Measurements from ENCODE around the gene DISC1. TPM values are rescaled to one million over a fixed set of nuclear protein-coding genes. Genes with fewer than 3 reads are reported as not detected.

The DISC1 gene
- total RNA-seq, 4 donors from 2014 or later = 9.6 to 27.9 (median 13.0) TPM

DNA sequence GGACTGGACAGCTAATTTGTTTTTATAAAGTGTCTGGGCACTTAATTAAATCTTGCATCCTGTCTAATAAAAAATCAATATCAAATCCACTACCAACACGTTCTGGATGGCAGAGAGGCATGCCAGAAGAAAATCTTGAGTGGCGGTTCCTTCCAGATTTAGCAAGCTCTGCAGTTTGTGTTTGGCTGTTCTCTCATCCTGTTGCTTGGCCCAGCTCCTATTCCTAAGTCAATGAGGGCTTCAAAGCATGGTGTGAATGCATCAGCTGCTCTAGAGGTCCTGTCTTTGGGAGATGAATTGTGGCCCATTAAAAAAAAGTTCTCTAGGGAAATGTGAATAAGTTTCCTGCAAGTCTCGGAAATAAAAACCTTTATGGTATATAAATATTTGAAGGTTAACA, 90.3 kb downstream of the DISC1 start:
- no peak for DNase-seq (ENCODE audit: low spot score)
- no peak for ATAC-seq (ENCODE audit: low FRiP score)
- TF ChIP-seq, protein P1, sequence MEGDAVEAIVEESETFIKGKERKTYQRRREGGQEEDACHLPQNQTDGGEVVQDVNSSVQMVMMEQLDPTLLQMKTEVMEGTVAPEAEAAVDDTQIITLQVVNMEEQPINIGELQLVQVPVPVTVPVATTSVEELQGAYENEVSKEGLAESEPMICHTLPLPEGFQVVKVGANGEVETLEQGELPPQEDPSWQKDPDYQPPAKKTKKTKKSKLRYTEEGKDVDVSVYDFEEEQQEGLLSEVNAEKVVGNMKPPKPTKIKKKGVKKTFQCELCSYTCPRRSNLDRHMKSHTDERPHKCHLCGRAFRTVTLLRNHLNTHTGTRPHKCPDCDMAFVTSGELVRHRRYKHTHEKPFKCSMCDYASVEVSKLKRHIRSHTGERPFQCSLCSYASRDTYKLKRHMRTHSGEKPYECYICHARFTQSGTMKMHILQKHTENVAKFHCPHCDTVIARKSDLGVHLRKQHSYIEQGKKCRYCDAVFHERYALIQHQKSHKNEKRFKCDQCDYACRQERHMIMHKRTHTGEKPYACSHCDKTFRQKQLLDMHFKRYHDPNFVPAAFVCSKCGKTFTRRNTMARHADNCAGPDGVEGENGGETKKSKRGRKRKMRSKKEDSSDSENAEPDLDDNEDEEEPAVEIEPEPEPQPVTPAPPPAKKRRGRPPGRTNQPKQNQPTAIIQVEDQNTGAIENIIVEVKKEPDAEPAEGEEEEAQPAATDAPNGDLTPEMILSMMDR (IDR thresholded peaks at IDR 0.05) = no peak

DNA sequence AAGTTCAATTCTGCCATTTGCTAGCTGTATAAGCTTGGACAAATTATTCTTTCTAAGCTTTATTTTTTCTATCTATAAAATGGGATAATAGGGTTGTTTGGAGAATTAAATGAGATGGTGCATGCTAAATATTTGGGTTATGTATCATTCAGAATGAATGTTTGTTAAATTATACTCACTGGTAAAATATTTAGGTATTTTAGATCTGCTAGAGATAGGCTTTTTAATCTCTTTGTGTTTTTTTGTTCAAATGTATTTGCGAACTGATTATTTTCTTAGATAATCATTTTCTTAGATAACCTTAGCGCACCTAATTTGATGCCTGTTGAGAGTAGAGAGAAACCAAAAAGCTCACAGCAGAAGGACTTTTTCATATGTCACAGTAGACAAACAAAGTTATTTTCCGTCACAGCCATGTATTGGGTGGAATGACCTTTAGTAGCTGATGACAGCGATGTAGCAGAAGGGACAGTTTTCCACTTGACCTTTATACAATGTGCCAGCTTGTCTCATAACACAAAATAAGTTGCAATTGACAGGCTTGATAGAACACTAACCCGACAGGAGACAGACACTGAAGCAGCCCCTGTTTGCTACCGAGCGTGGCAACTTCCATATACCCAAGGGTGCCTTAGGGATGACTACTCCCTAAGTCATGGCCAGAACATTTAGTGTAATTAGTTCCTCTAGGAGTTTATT, 93.0 kb downstream of the DISC1 start:
- DNase-seq (ENCODE audit: low spot score) (no peak), ATAC-seq (ENCODE audit: low FRiP score) (no peak)
- TF ChIP-seq, protein P1 (IDR thresholded peaks at IDR 0.05) = no peak

DNA sequence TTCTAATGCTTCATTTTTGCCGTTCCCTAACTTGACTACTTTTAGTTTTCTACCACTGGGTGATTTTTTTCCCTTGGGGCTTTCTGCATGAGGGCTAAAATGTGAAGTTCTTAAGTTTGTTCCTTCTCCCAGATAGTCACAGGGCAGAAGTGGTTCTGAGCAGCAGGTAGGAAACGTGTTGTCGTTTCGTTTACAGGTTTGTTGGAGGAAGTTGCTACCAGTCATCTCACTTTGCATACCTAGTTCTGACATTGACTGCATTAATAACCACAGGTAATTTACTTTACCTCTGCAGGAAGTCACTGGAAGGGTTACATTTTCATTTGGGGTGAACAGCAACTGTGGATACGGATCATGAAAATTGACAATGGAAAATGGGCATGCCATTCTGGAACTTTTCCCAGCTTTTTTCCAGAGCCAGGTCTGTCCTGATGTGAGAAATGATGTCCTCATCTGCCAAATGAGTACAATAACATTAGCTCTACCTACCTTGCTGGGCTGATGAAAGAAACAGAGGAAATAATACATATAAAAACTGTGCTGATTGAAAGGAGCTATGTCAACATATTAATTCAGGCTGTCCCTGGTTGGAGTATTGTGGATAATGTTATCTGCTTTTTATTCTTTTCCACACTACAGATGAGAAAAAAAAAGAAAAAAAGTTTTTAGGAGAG, 94.2 kb downstream of the DISC1 start:
- DNase-seq (ENCODE audit: low spot score) (no peak), ATAC-seq (ENCODE audit: low FRiP score) (no peak)
- TF ChIP-seq, protein P1 (IDR thresholded peaks at IDR 0.05) = no peak

DNA sequence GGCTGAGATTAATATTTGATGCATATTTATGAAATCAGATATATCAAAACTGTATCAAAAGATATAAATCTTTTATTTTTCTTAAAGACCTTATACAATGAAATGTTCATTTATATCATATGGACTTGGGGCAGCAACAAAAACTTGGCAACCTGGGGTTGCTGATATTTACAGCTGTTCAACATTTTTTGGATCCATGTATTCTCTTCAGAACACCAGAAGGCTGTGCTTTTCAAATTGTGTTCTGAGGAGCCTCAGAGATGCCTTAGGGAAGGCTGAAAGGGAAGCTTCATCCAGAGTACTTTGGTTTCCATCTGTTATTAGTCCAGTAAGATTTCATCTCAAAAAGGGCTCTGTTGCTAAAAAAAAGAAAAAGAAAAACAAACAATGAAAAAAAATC, 94.8 kb downstream of the DISC1 start:
- TF ChIP-seq, protein P1 (IDR thresholded peaks at IDR 0.05) = no peak
- DNase-seq (ENCODE audit: low spot score) = no peak
- ATAC-seq (ENCODE audit: low FRiP score) = no peak

DNA sequence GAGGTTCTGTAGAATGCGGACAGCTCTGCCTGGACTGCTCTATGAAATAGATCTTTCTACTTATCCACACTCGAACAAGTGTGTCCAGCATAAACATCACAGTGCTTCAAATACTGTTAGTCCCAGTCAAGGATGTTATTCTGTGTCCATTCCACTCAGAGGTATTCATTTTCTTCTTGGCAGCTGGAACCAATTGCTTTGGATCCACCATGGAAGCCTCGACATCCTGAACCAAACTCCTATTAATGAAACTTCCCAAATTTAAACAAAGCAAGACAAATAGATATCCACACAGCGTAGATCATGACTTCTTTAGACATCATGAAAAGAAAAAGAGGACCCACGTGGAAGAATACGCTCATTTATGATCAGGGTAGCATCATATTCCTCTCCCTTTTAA, 95.8 kb downstream of the DISC1 start:
- DNase-seq (ENCODE audit: low spot score) (no peak), ATAC-seq (ENCODE audit: low FRiP score) (no peak)
- TF ChIP-seq, protein P1 (IDR thresholded peaks at IDR 0.05) = no peak

DNA sequence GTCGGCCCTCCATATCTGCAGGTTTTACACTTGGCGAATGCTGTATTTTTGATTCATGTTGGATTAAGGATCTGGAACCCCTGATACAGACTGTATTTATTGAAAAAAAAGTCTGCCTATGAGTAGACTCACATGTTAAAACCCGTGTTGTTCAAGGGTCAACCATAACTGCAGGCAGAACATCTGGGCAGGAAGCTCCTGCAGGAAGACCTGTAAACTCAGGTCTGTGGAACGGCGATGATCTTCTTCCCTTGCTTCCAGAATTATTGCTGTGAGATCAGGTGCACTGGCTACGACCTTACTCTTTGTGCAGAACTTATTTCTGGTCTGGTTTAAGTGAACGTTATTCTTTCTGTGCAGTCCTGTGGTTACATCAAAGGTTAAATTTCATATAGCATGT, 96.6 kb downstream of the DISC1 start:
- ATAC-seq (ENCODE audit: low FRiP score) = no peak
- DNase-seq (ENCODE audit: low spot score) = no peak
- TF ChIP-seq, protein P1 (IDR thresholded peaks at IDR 0.05) = no peak

DNA sequence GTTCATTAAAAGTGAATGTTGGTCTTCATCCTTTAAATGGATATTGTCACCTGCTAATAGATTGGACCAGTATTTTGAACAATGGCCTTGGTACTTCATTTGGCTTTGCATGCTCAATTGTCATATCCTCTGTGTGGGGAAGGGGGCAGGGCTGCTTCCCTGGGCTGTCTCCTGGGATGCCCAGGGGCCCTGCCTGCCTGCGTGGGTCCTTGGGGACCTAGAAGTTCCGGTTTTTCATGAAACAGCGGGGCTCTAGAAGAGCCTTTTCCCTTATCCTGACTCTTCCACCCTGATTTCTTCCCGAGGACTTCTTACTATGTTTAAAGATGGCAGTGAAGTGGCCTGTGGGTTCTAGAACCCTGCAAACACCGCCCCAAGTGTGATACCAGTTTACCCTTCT, 97.5 kb downstream of the DISC1 start:
- DNase-seq (ENCODE audit: low spot score) (no peak), ATAC-seq (ENCODE audit: low FRiP score) (no peak)
- TF ChIP-seq, protein P1 (IDR thresholded peaks at IDR 0.05) = no peak

Measured in omental fat pad (tissue), 4 donors.